PC-9 (cell line): ENCODE results near the gene SMG6.

ENCODE experiments used
- EZH2 ChIP-seq: fragments of 200-600 bp; sonication (generic); IDR thresholded peaks from 2 replicates; pipeline ENCODE4 v1.8.0; 2017; ENCODE audit warnings: antibody characterized with exemption, low read depth
- TF ChIP-seq, protein P1 (sequence below): fragments of 200-600 bp; sonication (generic); conservative IDR thresholded peaks from 2 replicates; pipeline ENCODE4 v1.6.1; 2017; ENCODE audit warnings: mixed run types, antibody characterized with exemption, mild to moderate bottlenecking, moderate library complexity

- TF ChIP-seq, protein P1, sequence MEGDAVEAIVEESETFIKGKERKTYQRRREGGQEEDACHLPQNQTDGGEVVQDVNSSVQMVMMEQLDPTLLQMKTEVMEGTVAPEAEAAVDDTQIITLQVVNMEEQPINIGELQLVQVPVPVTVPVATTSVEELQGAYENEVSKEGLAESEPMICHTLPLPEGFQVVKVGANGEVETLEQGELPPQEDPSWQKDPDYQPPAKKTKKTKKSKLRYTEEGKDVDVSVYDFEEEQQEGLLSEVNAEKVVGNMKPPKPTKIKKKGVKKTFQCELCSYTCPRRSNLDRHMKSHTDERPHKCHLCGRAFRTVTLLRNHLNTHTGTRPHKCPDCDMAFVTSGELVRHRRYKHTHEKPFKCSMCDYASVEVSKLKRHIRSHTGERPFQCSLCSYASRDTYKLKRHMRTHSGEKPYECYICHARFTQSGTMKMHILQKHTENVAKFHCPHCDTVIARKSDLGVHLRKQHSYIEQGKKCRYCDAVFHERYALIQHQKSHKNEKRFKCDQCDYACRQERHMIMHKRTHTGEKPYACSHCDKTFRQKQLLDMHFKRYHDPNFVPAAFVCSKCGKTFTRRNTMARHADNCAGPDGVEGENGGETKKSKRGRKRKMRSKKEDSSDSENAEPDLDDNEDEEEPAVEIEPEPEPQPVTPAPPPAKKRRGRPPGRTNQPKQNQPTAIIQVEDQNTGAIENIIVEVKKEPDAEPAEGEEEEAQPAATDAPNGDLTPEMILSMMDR: no peak
- TF ChIP-seq EZH2: no peak
Observed at GRCh38 chr17:2215616-2216364, 87.8 kb downstream of the SMG6 start.
